IMR-90 (cell line): Measurements from ENCODE around the gene APP. TPM values are rescaled to one million over a fixed set of nuclear protein-coding genes. Genes with fewer than 3 reads are reported as not detected.

Source experiments
- ATAC-seq: fragments of 200-7000 bp; cut with Tn5 transposase; 2 replicates; pipeline ENCODE4 v1.9.1; 2020; ENCODE audit warnings: low read depth, mild to moderate bottlenecking, moderate library complexity
- BruUV-seq: library from RNA; stranded (reverse); fragments of 400-500 nt; replicated peaks from 2 replicates; lab custom pipeline; 2021; lab: Mats Ljungman, UMichigan
- CTCF ChIA-PET: fragments of 300-600 bp; formaldehyde crosslinking; extraction: SDS; loops from one replicate; lab custom pipeline; 2021; ENCODE audit warnings: antibody characterized with exemption; lab: Yijun Ruan, JAX
- POLR2A ChIA-PET: fragments of 300-600 bp; sonication (Branson Sonifier 250); formaldehyde crosslinking; loops from one replicate; lab custom pipeline; 2022; ENCODE audit warnings: antibody characterized with exemption; ENCODE audit not compliant: unreplicated experiment; lab: Charles Lee
- DNase-seq: peaks from one replicate; pipeline ENCODE4 v3.0.0; 2013
- H2AFZ ChIP-seq: replicated peaks from 2 replicates; pipeline ENCODE3; 2013; ENCODE audit warnings: low read length, mild to moderate bottlenecking; ENCODE audit not compliant: poor library complexity
- H2AK5ac ChIP-seq: 2 replicates; pipeline ENCODE4 v1.6.1; 2013; ENCODE audit warnings: low read depth, low read length, inconsistent platforms
- H2AK9ac ChIP-seq: replicated peaks from 2 replicates; pipeline ENCODE3; 2013; ENCODE audit warnings: mild to moderate bottlenecking, low read depth, low read length, moderate library complexity; ENCODE audit not compliant: poor library complexity
- H2BK120ac ChIP-seq: 2 replicates; pipeline ENCODE4 v1.6.1; 2013; ENCODE audit warnings: low read depth, low read length, inconsistent platforms
- H2BK15ac ChIP-seq: 3 replicates; pipeline ENCODE4 v1.6.1; 2013; ENCODE audit warnings: low read depth, low read length, inconsistent platforms
- H2BK20ac ChIP-seq: 2 replicates; pipeline ENCODE4 v1.6.1; 2013; ENCODE audit warnings: low read depth, mild to moderate bottlenecking, inconsistent platforms, low read length, moderate library complexity
- H2BK5ac ChIP-seq: 2 replicates; pipeline ENCODE4 v1.6.1; 2013; ENCODE audit warnings: mild to moderate bottlenecking, low read depth, low read length, inconsistent platforms; ENCODE audit not compliant: poor library complexity, severe bottlenecking
- H3K14ac ChIP-seq: replicated peaks from 2 replicates; pipeline ENCODE4 v1.6.1; 2013; ENCODE audit warnings: low read depth, low read length, inconsistent platforms
- H3K18ac ChIP-seq: 2 replicates; pipeline ENCODE4 v1.6.1; 2013; ENCODE audit warnings: low read depth, low read length, control low read depth
- H3K23ac ChIP-seq: 2 replicates; pipeline ENCODE4 v1.6.1; 2013; ENCODE audit warnings: low read depth, low read length, inconsistent platforms
- H3K27ac ChIP-seq: 2 replicates; pipeline ENCODE4 v1.5.1; 2013; ENCODE audit warnings: mild to moderate bottlenecking, control low read depth, low read length; ENCODE audit not compliant: insufficient read depth
- H3K27me3 ChIP-seq: 2 replicates; pipeline ENCODE4 v1.6.1; 2013; ENCODE audit warnings: low read length; ENCODE audit not compliant: control insufficient read depth, insufficient read depth
- H3K36me3 ChIP-seq: 2 replicates; pipeline ENCODE4 v1.6.1; 2013; ENCODE audit warnings: low read length, mixed read lengths; ENCODE audit not compliant: control insufficient read depth, insufficient read depth
- H3K4ac ChIP-seq: 2 replicates; pipeline ENCODE4 v1.6.1; 2013; ENCODE audit warnings: low read depth, low read length, inconsistent platforms
- H3K4me1 ChIP-seq: 2 replicates; pipeline ENCODE4 v1.6.1; 2013; ENCODE audit warnings: low read length, mixed read lengths; ENCODE audit not compliant: control insufficient read depth, insufficient read depth
- H3K4me2 ChIP-seq: 2 replicates; pipeline ENCODE4 v1.6.1; 2013; ENCODE audit warnings: low read depth, mild to moderate bottlenecking, control low read depth, low read length, moderate library complexity
- H3K4me3 ChIP-seq: 2 replicates; pipeline ENCODE4 v1.5.1; 2013; ENCODE audit warnings: low read depth, mild to moderate bottlenecking, control low read depth, low read length, moderate library complexity; ENCODE audit not compliant: insufficient read depth
- H3K56ac ChIP-seq: 2 replicates; pipeline ENCODE4 v1.6.1; 2013; ENCODE audit warnings: low read length, inconsistent platforms; ENCODE audit not compliant: insufficient read depth; ENCODE audit errors: extremely low read depth
- H3K79me1 ChIP-seq, 2 experiments: 2 replicates each; pipeline ENCODE4 v1.6.1; 2013; ENCODE audit warnings: low read length in 2 of 2, inconsistent platforms in 1 of 2, low read depth in 1 of 2
- H3K9ac ChIP-seq: 2 replicates; pipeline ENCODE4 v1.6.1; 2013; ENCODE audit warnings: low read depth, low read length, control low read depth
- H3K9me1 ChIP-seq: 2 replicates; pipeline ENCODE4 v1.6.1; 2013; ENCODE audit warnings: low read length, inconsistent platforms; ENCODE audit not compliant: insufficient read depth
- H3K9me3 ChIP-seq: 2 replicates; pipeline ENCODE4 v1.6.1; 2013; ENCODE audit warnings: low read length; ENCODE audit not compliant: control insufficient read depth, insufficient read depth
- H4K20me1 ChIP-seq: 2 replicates; pipeline ENCODE4 v1.6.1; 2013; ENCODE audit warnings: low read length, inconsistent platforms; ENCODE audit not compliant: insufficient read depth
- H4K5ac ChIP-seq: 2 replicates; pipeline ENCODE4 v1.6.1; 2013; ENCODE audit warnings: mild to moderate bottlenecking, low read depth, low read length, control low read depth
- H4K8ac ChIP-seq, 2 experiments: 2 replicates each; pipeline ENCODE4 v1.6.1; 2013; ENCODE audit warnings: low read depth in 2 of 2, low read length in 2 of 2, control low read depth in 1 of 2, inconsistent platforms in 1 of 2
- H4K91ac ChIP-seq: 2 replicates; pipeline ENCODE4 v1.6.1; 2013; ENCODE audit warnings: low read depth, low read length, inconsistent platforms; ENCODE audit not compliant: insufficient read depth
- BHLHE40 ChIP-seq: fragments of 150-350 bp; IDR thresholded peaks from 2 replicates; pipeline ENCODE4 v1.6.1; 2016; ENCODE audit warnings: mild to moderate bottlenecking, low read depth, low read length
- CHD1 ChIP-seq: IDR thresholded peaks from 2 replicates; pipeline ENCODE4 v1.6.1; 2012; ENCODE audit warnings: low read depth, low read length, improper control_type of control experiment
- FOS ChIP-seq: fragments of 150-350 bp; IDR thresholded peaks from 2 replicates; pipeline ENCODE4 v1.6.1; 2016; ENCODE audit warnings: low read depth, low read length
- MAFK ChIP-seq: IDR thresholded peaks from 2 replicates; pipeline ENCODE4 v1.6.1; 2012; ENCODE audit warnings: low read depth, low read length, improper control_type of control experiment
- MAZ ChIP-seq: IDR thresholded peaks from 2 replicates; pipeline ENCODE4 v1.6.1; 2012; ENCODE audit warnings: low read depth, mild to moderate bottlenecking, low read length, improper control_type of control experiment, moderate library complexity, borderline replicate concordance
- MXI1 ChIP-seq: IDR thresholded peaks from 2 replicates; pipeline ENCODE4 v1.6.1; 2012; ENCODE audit warnings: low read depth, mild to moderate bottlenecking, low read length, moderate library complexity, borderline replicate concordance
- RAD21 ChIP-seq: IDR thresholded peaks from 2 replicates; pipeline ENCODE4 v1.6.1; 2012; ENCODE audit warnings: low read length, improper control_type of control experiment
- RFX5 ChIP-seq: IDR thresholded peaks from 2 replicates; pipeline ENCODE4 v1.8.0; 2012; ENCODE audit warnings: low read depth, mild to moderate bottlenecking, low read length, moderate library complexity
- SMC3 ChIP-seq: fragments of 150-350 bp; IDR thresholded peaks from 2 replicates; pipeline ENCODE4 v1.6.1; 2016; ENCODE audit warnings: low read depth, mild to moderate bottlenecking, antibody characterized with exemption, low read length, moderate library complexity
- WGBS, 2 experiments: methylation state at CpG; one replicate each; pipeline versions ENCODE4 v1.1.5 to v1.1.7; 2013; ENCODE audit warnings: missing lambda C conversion rate in 2 of 2; ENCODE audit not compliant: insufficient read length in 1 of 2; ENCODE audit errors: extremely low coverage in 2 of 2; 5-methylcytosine and 5-hydroxymethylcytosine counted together
- dilution Hi-C: fragments of 300-500 bp; cut with HindIII; formaldehyde crosslinking; loops from one replicate; pipeline ENCODE4 v1.14.3; 2018; ENCODE audit warnings: low sequenced_read_pairs; ENCODE audit not compliant: unreplicated experiment
- in situ Hi-C: fragments of 300-500 bp; cut with MboI; formaldehyde crosslinking; loops from 3 replicates; pipeline ENCODE4 v1.14.3; 2019; ENCODE audit warnings: low sequenced_read_pairs, inconsistent platforms, mixed read lengths
- intact Hi-C: fragments of 100-400 bp; cut with micrococcal nuclease; formaldehyde crosslinking; loops from 2 replicates; pipeline ENCODE4 v1.10.0; 2022
- polyA plus RNA-seq, 3 experiments: library from polyadenylated mRNA; depleted of rRNA; stranded (reverse); fragments of >200 nt; gene quantifications; 2 replicates each; pipeline ENCODE4 v1.2.3, GENCODE V29; 2012; ENCODE audit warnings: low replicate concordance in 1 of 3
- total RNA-seq: library from RNA; depleted of rRNA; stranded (reverse); fragments of >200 nt; gene quantifications from 2 replicates; pipeline ENCODE4 v1.2.3, GENCODE V29; 2012
- TF ChIP-seq, protein P1 (sequence below): fragments of 150-350 bp; IDR thresholded peaks from 2 replicates; pipeline ENCODE4 v1.6.1; 2016; ENCODE audit warnings: low read depth, mild to moderate bottlenecking, low read length, moderate library complexity, borderline replicate concordance
- TF ChIP-seq, protein P2 (sequence below): fragments of 150-350 bp; IDR thresholded peaks from 2 replicates; pipeline ENCODE4 v1.6.1; 2017; ENCODE audit warnings: mild to moderate bottlenecking, antibody characterized with exemption, low read length, low read depth

The APP gene
- total and polyA plus RNA-seq, 2 of the 4 experiments (the other 2 are of a cell fraction), result 191 to 530 TPM

DNA sequence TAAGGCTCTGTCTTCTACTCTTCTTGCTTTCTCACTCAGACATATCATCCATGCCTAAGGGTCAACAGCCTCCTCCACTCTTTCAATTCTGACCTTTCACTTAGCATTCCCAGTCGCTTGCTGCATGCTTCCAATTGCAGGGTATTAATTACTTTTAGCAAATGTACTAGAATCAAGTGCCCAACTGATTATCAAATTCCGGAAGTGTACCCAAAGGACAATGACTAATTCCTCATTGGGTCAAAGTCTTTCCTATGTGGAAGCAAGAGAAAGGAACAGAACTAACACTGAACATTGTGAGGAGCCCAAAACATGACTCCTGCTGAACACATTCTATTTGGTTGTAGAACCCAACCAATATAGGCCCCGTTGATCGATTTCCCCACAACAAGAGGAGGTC is 101.8 kb downstream of the APP start:
- H3K9ac ChIP-seq, result no peak overlapping the region
- no peaks in the 10 kb centered on the region for H3K9me3 ChIP-seq
- no peak overlapping the region for H2AFZ ChIP-seq
- peaks cover 44 to 75% of the 10 kb centered on the region in 2 experiments for H3K79me1 ChIP-seq
- H4K91ac ChIP-seq, result no peak overlapping the region
- no peak overlapping the region for H4K8ac ChIP-seq
- no peak overlapping the region for H2BK120ac ChIP-seq
- H3K4me1 ChIP-seq, result peaks cover 6% of the 10 kb centered on the region
- H3K36me3 ChIP-seq, result no peaks in the 10 kb centered on the region
- no TSS peak for BruUV-seq
- ATAC-seq, result no peak
- CTCF ChIA-PET, result interaction anchor here (0.5 kb wide), 1 partner anchor 102 kb away, joined by 3 read pairs; no protein-coding TSS in a partner anchor
- H3K4ac ChIP-seq, result no peak overlapping the region
- no peaks in the 10 kb centered on the region for H3K27me3 ChIP-seq
- intact Hi-C loops, result no loop called here
- no peak overlapping the region for H4K5ac ChIP-seq
- POLR2A ChIA-PET, result no interaction called here
- in situ Hi-C loops, result no loop called here
- no peak overlapping the region for H3K18ac ChIP-seq
- no peak overlapping the region for H3K23ac ChIP-seq
- no peak overlapping the region for H2AK9ac ChIP-seq
- WGBS, 2 experiments, result 73% methylated on average over 3 of the region's 4 CpGs; no CpG with 5 or more reads in 1 of the 2 experiments
- no peak for DNase-seq
- peaks cover 21% of the 10 kb centered on the region for H4K20me1 ChIP-seq
- no peak overlapping the region for H3K14ac ChIP-seq
- no peak overlapping the region for H3K27ac ChIP-seq
- TF ChIP-seq FOS (no peak), BHLHE40 (no peak), SMC3 (no peak), MXI1 (no peak), MAZ (no peak), RAD21 (no peak), CHD1 (no peak), RFX5 (no peak), MAFK (no peak)
- TF ChIP-seq, protein P1, sequence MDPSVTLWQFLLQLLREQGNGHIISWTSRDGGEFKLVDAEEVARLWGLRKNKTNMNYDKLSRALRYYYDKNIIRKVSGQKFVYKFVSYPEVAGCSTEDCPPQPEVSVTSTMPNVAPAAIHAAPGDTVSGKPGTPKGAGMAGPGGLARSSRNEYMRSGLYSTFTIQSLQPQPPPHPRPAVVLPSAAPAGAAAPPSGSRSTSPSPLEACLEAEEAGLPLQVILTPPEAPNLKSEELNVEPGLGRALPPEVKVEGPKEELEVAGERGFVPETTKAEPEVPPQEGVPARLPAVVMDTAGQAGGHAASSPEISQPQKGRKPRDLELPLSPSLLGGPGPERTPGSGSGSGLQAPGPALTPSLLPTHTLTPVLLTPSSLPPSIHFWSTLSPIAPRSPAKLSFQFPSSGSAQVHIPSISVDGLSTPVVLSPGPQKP, result no peak
- TF ChIP-seq, protein P2, sequence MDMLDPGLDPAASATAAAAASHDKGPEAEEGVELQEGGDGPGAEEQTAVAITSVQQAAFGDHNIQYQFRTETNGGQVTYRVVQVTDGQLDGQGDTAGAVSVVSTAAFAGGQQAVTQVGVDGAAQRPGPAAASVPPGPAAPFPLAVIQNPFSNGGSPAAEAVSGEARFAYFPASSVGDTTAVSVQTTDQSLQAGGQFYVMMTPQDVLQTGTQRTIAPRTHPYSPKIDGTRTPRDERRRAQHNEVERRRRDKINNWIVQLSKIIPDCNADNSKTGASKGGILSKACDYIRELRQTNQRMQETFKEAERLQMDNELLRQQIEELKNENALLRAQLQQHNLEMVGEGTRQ, result no peak
- no peak overlapping the region for H2BK20ac ChIP-seq
- no peak overlapping the region for H2AK5ac ChIP-seq
- peaks cover 17% of the 10 kb centered on the region for H3K9me1 ChIP-seq
- no peak overlapping the region for H3K4me3 ChIP-seq
- H2BK5ac ChIP-seq, result no peak overlapping the region
- dilution Hi-C loops, result no loop called here
- H3K4me2 ChIP-seq, result no peak overlapping the region
- no peak overlapping the region for H2BK15ac ChIP-seq
- H3K56ac ChIP-seq, result no peak overlapping the region
